HCT116 (cell line): ENCODE measurements around the gene TTBK1. TPM values are rescaled to one million over a fixed set of nuclear protein-coding genes. Genes with fewer than 3 reads are reported as not detected.

ENCODE experiments used
- ATAC-seq: fragments of 200-7000 bp; cut with Tn5 transposase; 2 replicates; pipeline ENCODE4 v1.9.1; 2020; ENCODE audit warnings: mild to moderate bottlenecking, moderate library complexity
- BruUV-seq: library from RNA; stranded (reverse); fragments of 400-500 nt; replicated peaks from 2 replicates; lab custom pipeline; 2021; lab: Mats Ljungman, UMichigan
- CTCF ChIA-PET: fragments of 300-600 bp; sonication (Branson Sonifier 250); formaldehyde crosslinking; loops from one replicate; lab custom pipeline; 2021; ENCODE audit warnings: antibody characterized with exemption; lab: Charles Lee
- POLR2A ChIA-PET: fragments of 300-600, 350-600 bp; sonication (Branson Sonifier 250); formaldehyde crosslinking; loops from one replicate; lab custom pipeline; 2021; ENCODE audit warnings: antibody characterized with exemption; lab: Charles Lee
- RAD21 ChIA-PET, 2 experiments: fragments of 300-600 bp; sonication (Branson Sonifier 250); formaldehyde crosslinking; loops; one replicate each; lab custom pipeline; 2023; ENCODE audit warnings: low total read pairs in 2 of 2; ENCODE audit not compliant: uncharacterized antibody in 2 of 2, unreplicated experiment in 2 of 2, low non-redundant PET in 1 of 2; lab: Charles Lee
- DNase-seq: peaks from one replicate; pipeline ENCODE4 v3.0.0-alpha.2; 2010; ENCODE audit warnings: low read depth, low spot score
- H2AFZ ChIP-seq: fragments of 200-600 bp; shearing (Covaris generic), sonication (generic); 2 replicates; pipeline ENCODE4 v1.6.1; 2017; ENCODE audit warnings: low read depth, mixed run types, mixed read lengths, antibody characterized with exemption, low read length; ENCODE audit not compliant: poor library complexity, severe bottlenecking
- H3K27ac ChIP-seq: 2 replicates; pipeline ENCODE4 v1.5.1; 2012; ENCODE audit warnings: low read depth, low read length
- H3K27me3 ChIP-seq: fragments of 200-600 bp; sonication (generic); 2 replicates; pipeline ENCODE4 v1.6.1; 2016; ENCODE audit warnings: mixed run types, low read length, mixed read lengths; ENCODE audit not compliant: insufficient read depth
- H3K36me3 ChIP-seq, 2 experiments: fragments of 200-500 bp in 1 of 2; fragments of 200-600 bp in 1 of 2; sonication (Bioruptor generic) in 1 of 2; sonication (generic) in 1 of 2; 2 replicates each; pipeline versions ENCODE4 v1.5.1 to v1.6.1; 2014 to 2016; ENCODE audit warnings: low read length in 2 of 2, inconsistent platforms in 1 of 2, mixed read lengths in 1 of 2, mixed run types in 1 of 2; ENCODE audit not compliant: insufficient read depth in 2 of 2, control insufficient read depth in 1 of 2
- H3K4me1 ChIP-seq, 2 experiments: fragments of 200-600 bp in 1 of 2; sonication (generic) in 1 of 2; 2 replicates each; pipeline versions ENCODE4 v1.5.1 to v1.6.1; 2012 to 2017; ENCODE audit warnings: low read length in 2 of 2, inconsistent platforms in 1 of 2, mild to moderate bottlenecking in 1 of 2, mixed read lengths in 1 of 2, mixed run types in 1 of 2, moderate library complexity in 1 of 2; ENCODE audit not compliant: insufficient read depth in 2 of 2, control insufficient read depth in 1 of 2
- H3K4me2 ChIP-seq: fragments of 200-600 bp; sonication (generic); 2 replicates; pipeline ENCODE4 v1.6.1; 2017; ENCODE audit warnings: mixed run types, low read length, mixed read lengths
- H3K4me3 ChIP-seq, 2 experiments: fragments of 200-600 bp in 1 of 2; sonication (generic) in 1 of 2; replicated peaks in 1 of 2; 2 replicates each; pipeline ENCODE4 v1.5.1; 2011 to 2016; ENCODE audit warnings: low read length in 2 of 2, control low read depth in 1 of 2, low read depth in 1 of 2, mild to moderate bottlenecking in 1 of 2, mixed read lengths in 1 of 2, mixed run types in 1 of 2
- H3K79me2 ChIP-seq: fragments of 200-600 bp; sonication (generic); 2 replicates; pipeline ENCODE4 v1.6.1; 2017; ENCODE audit warnings: mild to moderate bottlenecking, mixed run types, low read length, moderate library complexity, mixed read lengths; ENCODE audit not compliant: insufficient read depth
- H3K9ac ChIP-seq: fragments of 200-600 bp; sonication (generic); 2 replicates; pipeline ENCODE4 v1.6.1; 2016; ENCODE audit warnings: low read length, mixed read lengths
- H3K9me2 ChIP-seq: fragments of 200-600 bp; sonication (generic), shearing (Covaris generic); 2 replicates; pipeline ENCODE4 v1.6.1; 2017; ENCODE audit warnings: mixed run types, mild to moderate bottlenecking, moderate library complexity; ENCODE audit not compliant: insufficient read depth
- H3K9me3 ChIP-seq, 2 experiments: fragments of 200-500 bp in 1 of 2; fragments of 200-600 bp in 1 of 2; sonication (Bioruptor generic) in 1 of 2; sonication (generic) in 1 of 2; 2 replicates each; pipeline ENCODE4 v1.6.1; 2014 to 2017; ENCODE audit warnings: low read length in 2 of 2, mixed read lengths in 2 of 2, inconsistent platforms in 1 of 2, low read depth in 1 of 2, mild to moderate bottlenecking in 1 of 2, mixed run types in 1 of 2, moderate library complexity in 1 of 2; ENCODE audit not compliant: control insufficient read depth in 1 of 2, insufficient read depth in 1 of 2
- H4K20me1 ChIP-seq: fragments of 200-600 bp; sonication (generic), shearing (Covaris generic); 2 replicates; pipeline ENCODE4 v1.6.1; 2017; ENCODE audit warnings: mixed run types, mild to moderate bottlenecking, moderate library complexity; ENCODE audit not compliant: insufficient read depth
- CBX3 ChIP-seq: IDR thresholded peaks from 2 replicates; pipeline ENCODE4 v1.6.1; 2012; ENCODE audit warnings: low read depth
- CEBPB ChIP-seq: IDR thresholded peaks from 2 replicates; pipeline ENCODE4 v1.6.1; 2012; ENCODE audit warnings: low read depth
- ELF1 ChIP-seq: IDR thresholded peaks from 2 replicates; pipeline ENCODE4 v1.6.1; 2012; ENCODE audit warnings: low read depth, borderline replicate concordance
- EZH2 ChIP-seq: fragments of 200-600 bp; sonication (generic); IDR thresholded peaks from 2 replicates; pipeline ENCODE4 v1.6.1; 2017; ENCODE audit warnings: antibody characterized with exemption, mixed run types
- EZH2phosphoT487 ChIP-seq: fragments of 200-600 bp; IDR thresholded peaks from 2 replicates; pipeline ENCODE4 v1.6.1; 2018; ENCODE audit warnings: antibody characterized with exemption, borderline replicate concordance
- FOSL1 ChIP-seq: IDR thresholded peaks from 2 replicates; pipeline ENCODE4 v1.6.1; 2012; ENCODE audit warnings: low read depth
- JUND ChIP-seq: IDR thresholded peaks from 2 replicates; pipeline ENCODE4 v1.6.1; 2012
- POLR2A ChIP-seq: IDR thresholded peaks from 2 replicates; pipeline ENCODE4 v1.7.0; 2011; ENCODE audit warnings: borderline replicate concordance; ENCODE audit not compliant: insufficient read depth, insufficient read length; ENCODE audit errors: extremely low read depth
- SIN3A ChIP-seq: IDR thresholded peaks from 2 replicates; pipeline ENCODE4 v1.6.1; 2012; ENCODE audit warnings: low read depth
- SP1 ChIP-seq: IDR thresholded peaks from 2 replicates; pipeline ENCODE4 v1.6.1; 2012; ENCODE audit warnings: low read depth
- SRF ChIP-seq: IDR thresholded peaks from 2 replicates; pipeline ENCODE4 v1.6.1; 2012; ENCODE audit warnings: low read depth
- TCF7L2 ChIP-seq: IDR thresholded peaks from 2 replicates; pipeline ENCODE4 v1.7.0; 2011; ENCODE audit warnings: borderline replicate concordance, inconsistent platforms; ENCODE audit not compliant: insufficient read depth, insufficient read length; ENCODE audit errors: extremely low read depth
- YY1 ChIP-seq: IDR thresholded peaks from 2 replicates; pipeline ENCODE4 v1.6.1; 2011; ENCODE audit warnings: low read length, low read depth, moderate library complexity, mild to moderate bottlenecking; ENCODE audit not compliant: insufficient replicate concordance; ENCODE audit errors: extremely low read depth
- ZNF274 ChIP-seq: fragments of 200-500 bp; sonication (Bioruptor generic); IDR thresholded peaks from 2 replicates; pipeline ENCODE4 v1.6.1; 2014; ENCODE audit warnings: mild to moderate bottlenecking, low read depth, low read length, inconsistent platforms
- intact Hi-C: fragments of 100-400 bp; cut with micrococcal nuclease; formaldehyde crosslinking; loops from 2 replicates; pipeline ENCODE4 v1.10.0; 2022
- total RNA-seq: library from RNA; stranded (reverse); gene quantifications from one replicate; pipeline ENCODE4 v1.2.1, GENCODE V29; 2021; ENCODE audit not compliant: unreplicated experiment
- TF ChIP-seq, protein P1 (sequence below): IDR thresholded peaks from 2 replicates; pipeline ENCODE4 v1.6.1; 2011; ENCODE audit warnings: mild to moderate bottlenecking, low read length, moderate library complexity; ENCODE audit not compliant: insufficient replicate concordance; ENCODE audit errors: extremely low read depth
- TF ChIP-seq, protein P2 (sequence below): IDR thresholded peaks from 2 replicates; pipeline ENCODE4 v1.6.1; 2012; ENCODE audit warnings: low read depth
- TF ChIP-seq, protein P3 (sequence below): IDR thresholded peaks from 2 replicates; pipeline ENCODE4 v1.6.1; 2012

TTBK1 gene
- total RNA-seq, 1 experiment from 2014 or later: not detected

DNA sequence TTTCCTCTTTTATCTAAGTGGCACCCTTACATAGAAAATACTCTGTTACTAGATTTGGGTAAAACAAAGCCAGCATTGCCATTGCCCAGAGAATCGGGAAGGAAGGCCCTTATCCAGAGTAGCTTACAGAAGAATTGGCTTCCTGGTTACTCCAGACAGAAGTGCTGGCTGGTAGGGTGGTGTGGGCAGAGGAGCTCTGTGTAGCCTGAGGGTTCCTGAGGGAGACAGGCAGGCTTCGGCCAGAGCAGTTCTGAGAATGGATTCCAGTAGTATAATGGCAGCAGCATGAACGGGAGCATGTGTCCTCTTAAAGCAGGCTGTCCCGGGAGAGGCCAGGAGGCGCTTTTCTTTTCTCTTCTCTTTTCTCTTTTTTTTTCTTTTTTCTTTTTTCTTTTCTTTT, 49.4 kb upstream of the TTBK1 start:
- POLR2A ChIA-PET: no interaction called here

More for the DNA sequence above, 49.4 kb upstream of the TTBK1 start:
- Histone ChIP-seq H3K4me3 (no peak overlapping the region), H3K36me3 (peaks cover 0 to 3% of the 10 kb centered on the region in 2 experiments; a peak in 2 of 4 replicates), H3K9ac (no peak overlapping the region), H3K4me1 (no peaks in the 10 kb centered on the region), H3K79me2 (no peaks in the 10 kb centered on the region), H3K4me2 (no peak overlapping the region), H3K9me3 (no peaks in the 10 kb centered on the region), H2AFZ (no peak overlapping the region), H3K27me3 (no peaks in the 10 kb centered on the region), H3K27ac (no peak overlapping the region), H3K9me2 (no peaks in the 10 kb centered on the region), H4K20me1 (no peaks in the 10 kb centered on the region)
- RAD21 ChIA-PET: no interaction called here
- ATAC-seq: no peak
- TF ChIP-seq SIN3A (no peak), POLR2A (no peak), CEBPB (no peak), ZNF274 (no peak), YY1 (no peak), SP1 (no peak), SRF (no peak), EZH2 (no peak), TCF7L2 (no peak), JUND (no peak), EZH2phosphoT487 (no peak), ELF1 (no peak), FOSL1 (no peak), CBX3 (no peak)
- TF ChIP-seq, protein P1, sequence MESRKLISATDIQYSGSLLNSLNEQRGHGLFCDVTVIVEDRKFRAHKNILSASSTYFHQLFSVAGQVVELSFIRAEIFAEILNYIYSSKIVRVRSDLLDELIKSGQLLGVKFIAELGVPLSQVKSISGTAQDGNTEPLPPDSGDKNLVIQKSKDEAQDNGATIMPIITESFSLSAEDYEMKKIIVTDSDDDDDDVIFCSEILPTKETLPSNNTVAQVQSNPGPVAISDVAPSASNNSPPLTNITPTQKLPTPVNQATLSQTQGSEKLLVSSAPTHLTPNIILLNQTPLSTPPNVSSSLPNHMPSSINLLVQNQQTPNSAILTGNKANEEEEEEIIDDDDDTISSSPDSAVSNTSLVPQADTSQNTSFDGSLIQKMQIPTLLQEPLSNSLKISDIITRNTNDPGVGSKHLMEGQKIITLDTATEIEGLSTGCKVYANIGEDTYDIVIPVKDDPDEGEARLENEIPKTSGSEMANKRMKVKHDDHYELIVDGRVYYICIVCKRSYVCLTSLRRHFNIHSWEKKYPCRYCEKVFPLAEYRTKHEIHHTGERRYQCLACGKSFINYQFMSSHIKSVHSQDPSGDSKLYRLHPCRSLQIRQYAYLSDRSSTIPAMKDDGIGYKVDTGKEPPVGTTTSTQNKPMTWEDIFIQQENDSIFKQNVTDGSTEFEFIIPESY: no peak
- TF ChIP-seq, protein P2, sequence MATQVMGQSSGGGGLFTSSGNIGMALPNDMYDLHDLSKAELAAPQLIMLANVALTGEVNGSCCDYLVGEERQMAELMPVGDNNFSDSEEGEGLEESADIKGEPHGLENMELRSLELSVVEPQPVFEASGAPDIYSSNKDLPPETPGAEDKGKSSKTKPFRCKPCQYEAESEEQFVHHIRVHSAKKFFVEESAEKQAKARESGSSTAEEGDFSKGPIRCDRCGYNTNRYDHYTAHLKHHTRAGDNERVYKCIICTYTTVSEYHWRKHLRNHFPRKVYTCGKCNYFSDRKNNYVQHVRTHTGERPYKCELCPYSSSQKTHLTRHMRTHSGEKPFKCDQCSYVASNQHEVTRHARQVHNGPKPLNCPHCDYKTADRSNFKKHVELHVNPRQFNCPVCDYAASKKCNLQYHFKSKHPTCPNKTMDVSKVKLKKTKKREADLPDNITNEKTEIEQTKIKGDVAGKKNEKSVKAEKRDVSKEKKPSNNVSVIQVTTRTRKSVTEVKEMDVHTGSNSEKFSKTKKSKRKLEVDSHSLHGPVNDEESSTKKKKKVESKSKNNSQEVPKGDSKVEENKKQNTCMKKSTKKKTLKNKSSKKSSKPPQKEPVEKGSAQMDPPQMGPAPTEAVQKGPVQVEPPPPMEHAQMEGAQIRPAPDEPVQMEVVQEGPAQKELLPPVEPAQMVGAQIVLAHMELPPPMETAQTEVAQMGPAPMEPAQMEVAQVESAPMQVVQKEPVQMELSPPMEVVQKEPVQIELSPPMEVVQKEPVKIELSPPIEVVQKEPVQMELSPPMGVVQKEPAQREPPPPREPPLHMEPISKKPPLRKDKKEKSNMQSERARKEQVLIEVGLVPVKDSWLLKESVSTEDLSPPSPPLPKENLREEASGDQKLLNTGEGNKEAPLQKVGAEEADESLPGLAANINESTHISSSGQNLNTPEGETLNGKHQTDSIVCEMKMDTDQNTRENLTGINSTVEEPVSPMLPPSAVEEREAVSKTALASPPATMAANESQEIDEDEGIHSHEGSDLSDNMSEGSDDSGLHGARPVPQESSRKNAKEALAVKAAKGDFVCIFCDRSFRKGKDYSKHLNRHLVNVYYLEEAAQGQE: no peak
- TF ChIP-seq, protein P3, sequence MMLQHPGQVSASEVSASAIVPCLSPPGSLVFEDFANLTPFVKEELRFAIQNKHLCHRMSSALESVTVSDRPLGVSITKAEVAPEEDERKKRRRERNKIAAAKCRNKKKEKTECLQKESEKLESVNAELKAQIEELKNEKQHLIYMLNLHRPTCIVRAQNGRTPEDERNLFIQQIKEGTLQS: no peak
- intact Hi-C loops: no loop called here
- CTCF ChIA-PET: no interaction called here
- BruUV-seq: no TSS peak
- DNase-seq: no peak
